Hepatocyte (in vitro differentiated cells): ENCODE data around the gene POLR2F. TPM values are rescaled to one million over a fixed set of nuclear protein-coding genes. Genes with fewer than 3 reads are reported as not detected.

Experiments
- DNase-seq: peaks from one replicate; pipeline ENCODE4 v3.0.0-alpha.2; 2016; ENCODE audit warnings: low spot score
- H2AFZ ChIP-seq: fragments of 200-600 bp; sonication (generic); 2 replicates; pipeline ENCODE4 v1.6.0; 2016; ENCODE audit warnings: antibody characterized with exemption, mild to moderate bottlenecking
- H3K27ac ChIP-seq: fragments of 200-600 bp; sonication (generic); 2 replicates; pipeline ENCODE4 v1.5.1; 2016; ENCODE audit warnings: mild to moderate bottlenecking
- H3K27me3 ChIP-seq: fragments of 200-600 bp; sonication (generic); 2 replicates; pipeline ENCODE4 v1.6.1; 2016
- H3K36me3 ChIP-seq: fragments of 200-600 bp; sonication (generic); replicated peaks from 2 replicates; pipeline ENCODE4 v1.5.1; 2016; ENCODE audit warnings: low read depth; ENCODE audit not compliant: insufficient read depth
- H3K4me1 ChIP-seq: fragments of 200-600 bp; sonication (generic); 2 replicates; pipeline ENCODE4 v1.5.1; 2016; ENCODE audit warnings: mild to moderate bottlenecking, moderate library complexity; ENCODE audit not compliant: insufficient read depth
- H3K4me2 ChIP-seq: fragments of 200-600 bp; sonication (generic); 2 replicates; pipeline ENCODE4 v1.6.0; 2016
- H3K4me3 ChIP-seq: fragments of 200-600 bp; sonication (generic); 2 replicates; pipeline ENCODE4 v1.5.1; 2016; ENCODE audit warnings: mild to moderate bottlenecking
- H3K79me2 ChIP-seq: fragments of 200-600 bp; sonication (generic); 2 replicates; pipeline ENCODE4 v1.6.0; 2017; ENCODE audit warnings: mild to moderate bottlenecking
- H3K9me2 ChIP-seq: fragments of 200-600 bp; sonication (generic); replicated peaks from 2 replicates; pipeline ENCODE4 v1.6.0; 2017; ENCODE audit warnings: mild to moderate bottlenecking; ENCODE audit not compliant: insufficient read depth
- H3K9me3 ChIP-seq: fragments of 200-600 bp; sonication (generic); 2 replicates; pipeline ENCODE4 v1.5.1; 2016; ENCODE audit warnings: low read depth, mild to moderate bottlenecking
- H4K20me1 ChIP-seq: fragments of 200-600 bp; sonication (generic); 2 replicates; pipeline ENCODE4 v1.6.0; 2016; ENCODE audit warnings: mild to moderate bottlenecking; ENCODE audit not compliant: insufficient read depth, poor library complexity, severe bottlenecking
- EZH2 ChIP-seq: fragments of 200-600 bp; sonication (generic); IDR thresholded peaks from 2 replicates; pipeline ENCODE4 v1.6.1; 2016; ENCODE audit warnings: antibody characterized with exemption, mild to moderate bottlenecking, borderline replicate concordance
- EZH2phosphoT487 ChIP-seq: fragments of 200-600 bp; sonication (generic); IDR thresholded peaks from one replicate; pipeline ENCODE4 v1.6.1; 2018; ENCODE audit warnings: antibody characterized with exemption, mild to moderate bottlenecking, low read depth, moderate library complexity; ENCODE audit not compliant: unreplicated experiment, severe bottlenecking
- WGBS: methylation state at CpG from one replicate; pipeline ENCODE4 v1.1.6; 2016; ENCODE audit warnings: low lambda C conversion rate; ENCODE audit errors: missing lambda C conversion rate; 5-methylcytosine and 5-hydroxymethylcytosine counted together
- polyA plus RNA-seq: library from polyadenylated mRNA; unstranded; fragments of >200 nt; fragmentation: Nextera tagmentation; extraction: Ambion mirVana; gene quantifications from 2 replicates; pipeline ENCODE4 v1.2.1, GENCODE V29; 2016
- total RNA-seq: library from RNA; depleted of rRNA; stranded (reverse); fragments of >200 nt; gene quantifications from 2 replicates; pipeline ENCODE4 v1.2.3, GENCODE V29; 2014
- TF ChIP-seq, protein P1 (sequence below): fragments of 200-600 bp; sonication (generic); IDR thresholded peaks from 2 replicates; pipeline ENCODE4 v1.5.1; 2016; ENCODE audit warnings: antibody characterized with exemption, mild to moderate bottlenecking; ENCODE audit not compliant: poor library complexity

Gene POLR2F
- total and polyA plus RNA-seq, 2 experiments from 2014 or later, result 59.4 to 119 TPM

DNA sequence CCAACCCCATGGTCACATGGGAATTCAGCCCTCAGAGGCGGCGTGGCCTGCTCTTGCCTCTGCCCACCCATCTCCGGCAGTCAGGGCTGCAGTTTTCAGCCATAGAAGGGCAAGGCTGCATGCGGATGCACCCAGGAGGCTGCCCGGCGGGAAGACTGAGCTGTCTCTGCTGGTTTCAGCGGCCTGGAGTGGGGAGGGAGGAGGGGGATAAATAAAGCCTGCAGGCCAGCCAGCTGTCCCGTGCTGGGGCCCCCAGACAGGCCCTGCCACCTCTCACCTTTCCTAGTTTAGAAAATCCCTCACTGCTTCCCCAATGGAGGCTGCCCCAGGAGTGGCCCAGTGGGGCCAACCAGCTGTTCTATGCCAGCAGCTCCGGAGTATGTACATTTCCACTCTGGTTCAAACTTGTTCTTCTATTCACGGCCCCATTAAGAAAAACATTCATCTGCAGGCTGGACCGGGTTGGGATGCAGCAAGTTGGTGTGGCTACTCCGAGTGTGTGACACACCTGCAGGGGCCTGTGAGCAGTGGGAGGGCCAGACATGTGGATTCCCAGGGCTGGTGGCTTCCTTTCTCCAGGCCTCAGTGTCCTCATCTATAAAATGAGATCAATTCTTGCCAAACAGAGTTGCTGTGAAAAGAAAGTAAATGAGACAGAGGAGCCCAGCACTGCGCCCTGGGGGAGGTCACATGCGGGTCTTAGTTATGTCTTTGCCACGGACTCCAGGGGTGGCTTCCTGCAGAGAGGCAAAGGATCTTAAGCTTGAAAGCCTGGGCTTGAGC is 42.4 kb upstream of the POLR2F start:
- Histone ChIP-seq H3K9me3 (no peaks in the 10 kb centered on the region), H2AFZ (no peak overlapping the region), H3K36me3 (no peaks in the 10 kb centered on the region), H3K9me2 (no peaks in the 10 kb centered on the region), H3K27ac (no peak overlapping the region), H3K4me1 (peaks cover 7% of the 10 kb centered on the region), H3K4me2 (no peak overlapping the region), H3K27me3 (no peaks in the 10 kb centered on the region), H3K4me3 (no peak overlapping the region), H4K20me1 (no peaks in the 10 kb centered on the region), H3K79me2 (peaks cover 27% of the 10 kb centered on the region)
- DNase-seq, result no peak
- 66% methylated on average over 15 of the region's 15 CpGs for WGBS
- no peak for TF ChIP-seq EZH2phosphoT487
- no peak for TF ChIP-seq EZH2
- TF ChIP-seq, protein P1, sequence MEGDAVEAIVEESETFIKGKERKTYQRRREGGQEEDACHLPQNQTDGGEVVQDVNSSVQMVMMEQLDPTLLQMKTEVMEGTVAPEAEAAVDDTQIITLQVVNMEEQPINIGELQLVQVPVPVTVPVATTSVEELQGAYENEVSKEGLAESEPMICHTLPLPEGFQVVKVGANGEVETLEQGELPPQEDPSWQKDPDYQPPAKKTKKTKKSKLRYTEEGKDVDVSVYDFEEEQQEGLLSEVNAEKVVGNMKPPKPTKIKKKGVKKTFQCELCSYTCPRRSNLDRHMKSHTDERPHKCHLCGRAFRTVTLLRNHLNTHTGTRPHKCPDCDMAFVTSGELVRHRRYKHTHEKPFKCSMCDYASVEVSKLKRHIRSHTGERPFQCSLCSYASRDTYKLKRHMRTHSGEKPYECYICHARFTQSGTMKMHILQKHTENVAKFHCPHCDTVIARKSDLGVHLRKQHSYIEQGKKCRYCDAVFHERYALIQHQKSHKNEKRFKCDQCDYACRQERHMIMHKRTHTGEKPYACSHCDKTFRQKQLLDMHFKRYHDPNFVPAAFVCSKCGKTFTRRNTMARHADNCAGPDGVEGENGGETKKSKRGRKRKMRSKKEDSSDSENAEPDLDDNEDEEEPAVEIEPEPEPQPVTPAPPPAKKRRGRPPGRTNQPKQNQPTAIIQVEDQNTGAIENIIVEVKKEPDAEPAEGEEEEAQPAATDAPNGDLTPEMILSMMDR, result no peak

DNA sequence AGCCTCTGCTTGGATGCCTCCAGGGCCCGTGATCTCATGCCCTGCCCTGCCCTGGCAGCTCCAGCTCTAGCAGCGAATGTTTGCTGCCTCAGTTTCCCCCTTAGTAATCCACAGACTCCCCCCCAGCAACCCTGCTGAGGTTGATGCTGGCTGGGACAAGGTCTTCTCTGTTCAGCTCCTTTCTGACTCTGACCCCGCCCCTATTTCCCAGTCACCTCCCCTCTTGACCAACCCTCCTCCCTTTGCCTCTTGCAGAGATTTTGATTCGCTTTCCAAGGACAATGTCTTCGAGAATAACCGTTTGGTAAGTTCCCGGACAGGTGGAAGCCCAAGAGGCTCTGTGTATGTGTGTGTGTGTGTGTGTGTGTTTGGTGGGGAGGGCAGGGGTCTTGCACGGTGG is 41.8 kb upstream of the POLR2F start:
- H4K20me1 ChIP-seq, result no peaks in the 10 kb centered on the region
- peaks cover 7% of the 10 kb centered on the region for H3K4me1 ChIP-seq
- no peaks in the 10 kb centered on the region for H3K27me3 ChIP-seq
- 91% methylated on average over 8 of the region's 8 CpGs for WGBS
- no peak overlapping the region for H2AFZ ChIP-seq
- no peaks in the 10 kb centered on the region for H3K36me3 ChIP-seq
- no peaks in the 10 kb centered on the region for H3K9me2 ChIP-seq
- DNase-seq, result no peak
- no peak overlapping the region for H3K4me2 ChIP-seq
- H3K79me2 ChIP-seq, result peaks cover 26% of the 10 kb centered on the region
- TF ChIP-seq EZH2phosphoT487, result no peak
- TF ChIP-seq, protein P1, result no peak
- no peak for TF ChIP-seq EZH2
- H3K27ac ChIP-seq, result no peak overlapping the region
- no peak overlapping the region for H3K4me3 ChIP-seq
- H3K9me3 ChIP-seq, result no peaks in the 10 kb centered on the region

DNA sequence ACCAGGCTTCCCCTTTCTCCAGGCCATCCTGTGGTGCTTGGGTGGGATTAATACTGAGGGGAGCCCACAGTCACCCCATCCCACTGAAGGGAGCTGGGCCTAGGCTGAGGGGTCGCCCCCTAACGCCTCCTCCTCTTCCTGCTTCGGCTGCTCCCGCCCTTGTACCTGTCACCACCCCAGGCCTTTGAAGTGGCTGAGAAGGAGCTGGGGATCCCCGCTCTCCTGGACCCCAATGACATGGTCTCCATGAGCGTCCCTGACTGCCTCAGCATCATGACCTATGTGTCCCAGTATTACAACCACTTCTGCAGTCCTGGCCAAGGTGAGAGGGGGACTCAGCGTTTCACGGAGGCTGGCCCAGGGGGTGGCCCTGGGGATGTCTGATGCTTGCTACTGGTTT is 41.3 kb upstream of the POLR2F start:
- DNase-seq, result no peak
- Histone ChIP-seq H3K4me1 (peaks cover 4% of the 10 kb centered on the region), H3K27me3 (no peaks in the 10 kb centered on the region), H2AFZ (no peak overlapping the region), H3K4me3 (no peak overlapping the region), H3K4me2 (no peak overlapping the region), H3K27ac (no peak overlapping the region), H3K36me3 (no peaks in the 10 kb centered on the region), H3K9me3 (no peaks in the 10 kb centered on the region), H3K9me2 (no peaks in the 10 kb centered on the region), H3K79me2 (peaks cover 21% of the 10 kb centered on the region), H4K20me1 (no peaks in the 10 kb centered on the region)
- TF ChIP-seq, protein P1, result no peak
- no peak for TF ChIP-seq EZH2phosphoT487
- no peak for TF ChIP-seq EZH2
- 92% methylated on average over 8 of the region's 8 CpGs for WGBS
